Measurements from ENCODE around the gene EHBP1.

DNA sequence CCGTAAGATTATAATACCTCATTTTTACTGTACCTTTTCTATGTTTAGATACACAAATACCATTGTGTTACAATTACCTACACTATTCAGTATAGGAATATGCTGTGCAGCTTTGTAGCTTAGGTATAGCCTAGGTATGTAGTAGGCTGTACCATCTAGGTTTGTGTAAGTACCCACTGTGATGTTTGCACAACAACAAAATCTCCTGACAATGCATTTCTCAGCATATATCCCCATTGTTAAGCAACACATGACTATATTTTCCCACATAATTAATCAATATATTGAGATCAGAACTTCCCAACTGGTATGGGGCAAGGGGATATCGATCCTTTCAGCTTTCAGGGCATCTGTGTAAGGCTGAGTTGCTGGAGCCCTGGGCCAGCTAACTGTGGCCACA is 238.8 kb downstream of the EHBP1 start:
- TF ChIP-seq, protein P1, sequence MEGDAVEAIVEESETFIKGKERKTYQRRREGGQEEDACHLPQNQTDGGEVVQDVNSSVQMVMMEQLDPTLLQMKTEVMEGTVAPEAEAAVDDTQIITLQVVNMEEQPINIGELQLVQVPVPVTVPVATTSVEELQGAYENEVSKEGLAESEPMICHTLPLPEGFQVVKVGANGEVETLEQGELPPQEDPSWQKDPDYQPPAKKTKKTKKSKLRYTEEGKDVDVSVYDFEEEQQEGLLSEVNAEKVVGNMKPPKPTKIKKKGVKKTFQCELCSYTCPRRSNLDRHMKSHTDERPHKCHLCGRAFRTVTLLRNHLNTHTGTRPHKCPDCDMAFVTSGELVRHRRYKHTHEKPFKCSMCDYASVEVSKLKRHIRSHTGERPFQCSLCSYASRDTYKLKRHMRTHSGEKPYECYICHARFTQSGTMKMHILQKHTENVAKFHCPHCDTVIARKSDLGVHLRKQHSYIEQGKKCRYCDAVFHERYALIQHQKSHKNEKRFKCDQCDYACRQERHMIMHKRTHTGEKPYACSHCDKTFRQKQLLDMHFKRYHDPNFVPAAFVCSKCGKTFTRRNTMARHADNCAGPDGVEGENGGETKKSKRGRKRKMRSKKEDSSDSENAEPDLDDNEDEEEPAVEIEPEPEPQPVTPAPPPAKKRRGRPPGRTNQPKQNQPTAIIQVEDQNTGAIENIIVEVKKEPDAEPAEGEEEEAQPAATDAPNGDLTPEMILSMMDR (IDR thresholded peaks at IDR 0.05) = no peak
- TF ChIP-seq POLR2AphosphoS5 (IDR thresholded peaks at IDR 0.05) (no peak), POLR2A (IDR thresholded peaks at IDR 0.05) (no peak)
